IPS-18c (cell line): Measurements from ENCODE around the gene DLL3.
"Not testable (repeated sequence)": the region's sequence is repeated elsewhere in the genome, so short reads cannot be mapped to it uniquely, and the experiment has no call there.

ENCODE experiments used
- H3K4me3 ChIP-seq: 2 replicates; pipeline ENCODE4 v1.7.0; 2013; ENCODE audit warnings: low read depth, mild to moderate bottlenecking, low read length, moderate library complexity; ENCODE audit not compliant: insufficient read depth
- H3K9me3 ChIP-seq: one replicate; pipeline ENCODE4 v1.6.1; 2013; ENCODE audit warnings: mild to moderate bottlenecking, low read length, moderate library complexity; ENCODE audit not compliant: control insufficient read depth, insufficient read depth

DLL3 gene, protein sequence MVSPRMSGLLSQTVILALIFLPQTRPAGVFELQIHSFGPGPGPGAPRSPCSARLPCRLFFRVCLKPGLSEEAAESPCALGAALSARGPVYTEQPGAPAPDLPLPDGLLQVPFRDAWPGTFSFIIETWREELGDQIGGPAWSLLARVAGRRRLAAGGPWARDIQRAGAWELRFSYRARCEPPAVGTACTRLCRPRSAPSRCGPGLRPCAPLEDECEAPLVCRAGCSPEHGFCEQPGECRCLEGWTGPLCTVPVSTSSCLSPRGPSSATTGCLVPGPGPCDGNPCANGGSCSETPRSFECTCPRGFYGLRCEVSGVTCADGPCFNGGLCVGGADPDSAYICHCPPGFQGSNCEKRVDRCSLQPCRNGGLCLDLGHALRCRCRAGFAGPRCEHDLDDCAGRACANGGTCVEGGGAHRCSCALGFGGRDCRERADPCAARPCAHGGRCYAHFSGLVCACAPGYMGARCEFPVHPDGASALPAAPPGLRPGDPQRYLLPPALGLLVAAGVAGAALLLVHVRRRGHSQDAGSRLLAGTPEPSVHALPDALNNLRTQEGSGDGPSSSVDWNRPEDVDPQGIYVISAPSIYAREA

DNA sequence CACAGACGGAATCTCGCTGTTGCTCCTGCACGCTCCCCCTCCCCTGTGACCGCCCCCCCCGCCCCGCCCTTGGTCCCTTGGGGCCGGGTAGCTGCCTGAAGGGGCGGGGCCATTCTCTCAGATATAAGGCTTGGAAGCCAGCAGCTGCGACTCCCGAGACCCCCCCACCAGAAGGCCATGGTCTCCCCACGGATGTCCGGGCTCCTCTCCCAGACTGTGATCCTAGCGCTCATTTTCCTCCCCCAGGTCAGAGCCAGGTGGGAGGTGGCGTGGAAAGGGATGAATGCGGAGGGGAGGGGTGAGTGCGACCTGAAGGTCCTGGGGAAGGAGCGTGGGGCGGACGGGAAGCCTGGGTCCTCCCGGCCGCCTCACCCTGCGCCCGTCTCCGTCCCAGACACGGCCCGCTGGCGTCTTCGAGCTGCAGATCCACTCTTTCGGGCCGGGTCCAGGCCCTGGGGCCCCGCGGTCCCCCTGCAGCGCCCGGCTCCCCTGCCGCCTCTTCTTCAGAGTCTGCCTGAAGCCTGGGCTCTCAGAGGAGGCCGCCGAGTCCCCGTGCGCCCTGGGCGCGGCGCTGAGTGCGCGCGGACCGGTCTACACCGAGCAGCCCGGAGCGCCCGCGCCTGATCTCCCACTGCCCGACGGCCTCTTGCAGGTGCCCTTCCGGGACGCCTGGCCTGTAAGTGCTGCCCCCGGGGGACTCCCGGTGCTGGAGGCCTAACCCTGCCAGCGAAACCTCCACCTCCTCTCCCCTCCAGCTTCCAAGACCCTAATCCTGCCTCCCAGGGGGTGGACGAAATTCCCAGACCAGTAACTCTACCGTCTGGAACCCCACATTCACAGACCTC lies at the start of gene DLL3:
DLL3 (plus strand) TSS at position 150 of the 845 bp plus-strand sequence; CDS start at position 178, 28 bp downstream.
- Histone ChIP-seq H3K9me3 (no peaks in the 10 kb centered on the region), H3K4me3 (peak within 1 kb of the TSS; percentile 57)

DNA sequence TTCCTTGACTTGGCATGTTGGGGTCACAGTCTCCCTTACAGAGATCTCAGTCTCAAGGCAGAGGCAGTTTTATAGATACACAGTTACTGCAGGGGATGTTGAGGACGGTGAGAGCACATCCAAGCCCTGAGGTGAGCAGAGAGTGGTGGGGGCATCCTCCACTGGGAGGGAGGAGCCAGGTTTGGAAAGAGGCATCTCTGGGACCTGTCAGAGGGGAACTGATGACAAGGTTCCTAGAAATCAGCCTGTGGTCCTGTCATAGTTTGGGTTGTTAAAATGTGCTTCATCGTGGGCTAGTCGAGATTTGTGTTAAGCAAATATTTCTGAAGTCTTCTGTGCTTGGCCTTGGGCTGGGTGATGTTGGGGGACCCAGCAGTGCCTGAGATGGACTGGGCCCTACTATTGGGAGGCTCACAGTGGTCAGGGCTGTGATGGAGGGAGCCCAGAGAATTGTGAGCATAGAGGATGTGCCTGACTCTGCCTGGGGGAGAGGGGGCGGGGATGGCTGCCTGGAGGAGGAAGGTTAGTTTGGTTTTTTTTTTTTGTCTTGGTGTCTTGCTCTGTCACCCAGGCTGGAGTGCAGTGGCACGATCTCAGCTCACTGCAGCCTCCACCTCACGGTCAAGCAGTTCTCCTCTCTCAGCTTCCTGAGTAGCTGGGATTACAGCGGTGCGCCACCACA lies 49.5 kb upstream of the DLL3 start:
- Histone ChIP-seq H3K9me3 (no peaks in the 10 kb centered on the region), H3K4me3 (no peak overlapping the region)

DNA sequence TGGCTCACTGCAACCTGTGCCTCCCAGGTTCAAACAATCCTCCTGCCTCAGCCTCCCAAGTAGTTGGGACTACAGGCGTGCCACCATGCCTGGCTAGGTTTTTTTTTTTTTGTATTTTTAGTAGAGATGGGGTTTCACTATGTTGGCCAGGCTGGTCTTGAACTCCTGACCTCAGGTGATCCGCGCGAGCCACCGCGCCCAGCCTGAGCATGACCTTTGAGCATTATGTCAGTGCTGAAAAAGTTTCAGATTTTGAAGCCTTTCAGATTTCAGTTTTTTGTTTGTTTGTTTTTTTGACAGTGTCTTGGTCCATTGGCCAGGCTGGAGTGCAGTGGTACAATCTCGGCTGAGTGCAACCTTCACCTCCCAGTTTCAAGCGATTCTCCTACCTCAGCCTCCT lies 47.5 kb upstream of the DLL3 start:
- H3K9me3 ChIP-seq, H3K4me3 ChIP-seq: not testable (repeated sequence)

DNA sequence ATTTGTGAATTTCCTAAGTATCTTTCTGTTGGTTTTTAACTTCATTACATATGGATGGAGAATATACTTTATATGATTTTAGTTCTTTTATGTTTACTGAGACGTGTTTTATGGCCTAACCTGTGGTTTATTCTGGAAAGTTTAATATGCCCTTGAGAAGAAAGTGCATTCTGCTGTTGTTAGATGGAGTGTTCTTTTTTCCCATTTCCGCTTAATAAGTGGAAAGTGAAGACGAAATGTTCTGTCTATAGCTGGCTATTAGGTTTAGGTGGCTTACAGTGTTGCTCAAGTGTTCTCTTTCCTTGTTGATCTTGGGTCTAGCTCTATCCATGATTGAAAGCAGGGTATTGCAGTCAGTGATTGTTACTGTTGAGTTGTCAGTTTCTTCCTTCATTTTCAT lies 35.3 kb upstream of the DLL3 start:
- Histone ChIP-seq H3K9me3 (no peaks in the 10 kb centered on the region), H3K4me3 (no peak overlapping the region)

DNA sequence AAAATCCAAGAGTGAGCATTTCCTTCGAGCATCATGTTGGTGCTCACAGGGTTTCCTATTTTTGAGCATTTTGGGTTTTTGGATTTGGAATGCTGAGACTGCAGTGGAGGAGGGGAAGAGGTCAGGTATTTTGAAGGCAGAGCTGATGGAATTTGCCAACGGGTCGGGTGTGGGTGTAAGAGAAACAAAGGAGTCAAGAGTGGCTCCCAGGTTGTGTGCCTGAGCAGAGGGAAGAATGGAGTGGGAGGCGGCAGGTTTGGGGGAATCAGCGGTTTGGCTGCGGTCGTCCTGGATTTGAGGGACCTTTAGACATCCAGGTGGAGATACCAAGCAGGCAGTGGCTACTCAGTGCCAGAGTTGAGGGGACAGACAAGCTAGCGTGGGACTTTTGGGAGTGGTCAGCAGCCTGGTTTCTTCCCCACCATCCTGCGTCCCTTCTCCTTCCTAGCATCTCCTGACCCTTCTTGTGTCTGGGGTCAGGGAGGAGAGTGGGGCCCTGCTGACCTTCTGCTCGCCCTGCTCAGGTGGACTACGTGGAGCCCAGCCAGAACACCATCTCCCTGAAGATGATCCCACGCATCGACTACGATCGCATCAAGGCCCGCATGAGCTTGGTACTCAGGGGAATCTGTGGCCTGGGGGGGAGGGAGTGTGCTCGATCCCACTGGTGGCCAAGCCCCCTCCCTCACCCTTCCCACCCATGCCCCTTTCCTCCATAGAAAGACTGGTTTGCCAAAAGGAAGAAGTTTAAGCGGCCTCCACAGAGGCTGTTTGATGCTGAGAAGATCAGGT lies 32.6 kb upstream of the DLL3 start:
- Histone ChIP-seq H3K4me3 (no peak overlapping the region), H3K9me3 (no peaks in the 10 kb centered on the region)

DNA sequence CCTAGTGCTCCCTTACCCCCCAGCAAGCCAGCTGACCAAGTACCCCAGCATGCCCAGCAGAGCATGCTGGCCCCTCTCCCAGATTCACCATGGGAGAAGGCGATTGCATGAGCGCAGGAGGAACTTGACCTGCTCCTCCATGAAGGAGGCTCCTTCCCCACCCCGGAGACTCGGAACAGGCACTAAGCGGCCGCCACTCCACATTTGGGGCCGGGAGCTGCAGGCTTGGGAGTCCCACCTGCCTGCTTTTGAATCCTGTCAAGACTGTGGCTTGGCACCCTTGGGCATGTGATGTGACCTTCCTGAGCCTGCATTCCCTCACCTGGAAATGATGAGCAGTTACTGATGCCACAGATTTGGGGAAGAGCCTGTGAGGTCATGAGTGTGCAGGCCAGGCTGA lies 30.8 kb upstream of the DLL3 start:
- H3K9me3 ChIP-seq: no peaks in the 10 kb centered on the region

DNA sequence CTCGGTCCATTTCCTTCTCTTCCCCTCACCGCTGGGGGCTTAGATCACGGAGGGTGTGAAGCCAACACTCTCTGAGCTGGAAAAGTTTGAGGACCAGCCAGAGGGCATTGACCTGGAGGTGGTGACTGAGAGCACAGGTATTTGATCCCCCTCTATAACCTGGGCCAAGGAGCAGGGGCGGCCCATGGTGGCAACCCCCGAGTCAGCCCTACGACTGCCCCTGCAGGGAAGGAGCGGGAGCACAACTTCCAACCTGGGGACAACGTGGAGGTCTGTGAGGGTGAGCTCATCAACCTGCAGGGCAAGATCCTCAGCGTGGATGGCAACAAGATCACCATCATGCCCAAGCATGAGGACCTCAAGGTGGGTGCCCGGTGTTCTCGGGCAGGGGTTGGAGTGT lies 29.7 kb upstream of the DLL3 start:
- Histone ChIP-seq H3K4me3 (no peak overlapping the region), H3K9me3 (no peaks in the 10 kb centered on the region)

More for the DNA sequence above, 30.8 kb upstream of the DLL3 start:
- no peak overlapping the region for H3K4me3 ChIP-seq

DNA sequence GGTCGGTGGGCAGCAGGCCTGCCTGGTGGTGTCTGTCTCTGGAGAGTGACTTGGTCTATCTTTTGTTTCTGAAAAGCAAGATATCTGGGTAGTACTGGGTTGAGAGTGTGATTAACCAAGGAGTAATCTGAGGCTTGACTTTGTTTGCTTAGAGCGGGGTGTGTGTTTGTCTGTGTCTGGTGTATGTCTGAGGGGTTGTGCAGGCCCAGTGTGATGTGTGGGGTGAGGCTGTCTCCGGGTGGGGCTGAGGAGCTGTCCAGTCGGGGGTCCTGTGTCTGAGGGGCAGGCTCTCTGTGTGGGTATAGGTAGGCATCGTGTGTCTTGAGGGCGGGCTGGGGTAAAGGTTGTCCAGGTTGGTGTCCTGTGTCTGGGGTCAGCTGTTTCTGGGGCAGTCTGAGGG lies 29.2 kb upstream of the DLL3 start:
- H3K4me3 ChIP-seq: no peak overlapping the region
- no peaks in the 10 kb centered on the region for H3K9me3 ChIP-seq

DNA sequence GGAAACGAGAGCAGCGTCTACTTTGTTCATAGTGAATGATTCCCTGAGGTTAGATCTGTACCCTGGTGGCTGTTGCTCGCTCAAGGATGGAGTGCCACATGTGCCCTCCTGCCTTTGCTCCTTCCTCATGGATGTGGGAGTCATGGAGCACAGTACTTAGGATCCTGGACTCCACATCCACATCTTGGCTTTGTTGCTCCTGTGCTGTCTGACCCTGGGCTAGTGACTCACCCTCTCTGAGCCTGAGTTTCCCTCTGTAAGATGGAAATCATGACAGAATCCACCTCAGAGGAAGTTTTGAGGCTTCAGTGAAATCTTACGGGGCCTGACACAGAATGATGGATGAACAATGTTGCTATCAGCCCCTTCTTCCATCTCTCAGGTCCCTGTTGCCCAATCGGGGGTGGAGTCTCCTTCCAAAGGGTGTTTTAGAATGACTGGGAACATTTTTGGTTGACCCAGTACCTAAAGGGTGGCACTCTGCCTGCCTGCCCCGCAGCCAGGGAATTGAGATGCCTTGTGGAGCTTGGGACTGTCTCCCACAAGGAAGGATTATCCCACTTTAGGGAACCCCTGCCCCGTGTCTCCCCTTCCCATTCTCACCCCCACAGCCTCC lies 27.9 kb upstream of the DLL3 start:
- H3K9me3 ChIP-seq: no peaks in the 10 kb centered on the region
- H3K4me3 ChIP-seq: no peak overlapping the region

DNA sequence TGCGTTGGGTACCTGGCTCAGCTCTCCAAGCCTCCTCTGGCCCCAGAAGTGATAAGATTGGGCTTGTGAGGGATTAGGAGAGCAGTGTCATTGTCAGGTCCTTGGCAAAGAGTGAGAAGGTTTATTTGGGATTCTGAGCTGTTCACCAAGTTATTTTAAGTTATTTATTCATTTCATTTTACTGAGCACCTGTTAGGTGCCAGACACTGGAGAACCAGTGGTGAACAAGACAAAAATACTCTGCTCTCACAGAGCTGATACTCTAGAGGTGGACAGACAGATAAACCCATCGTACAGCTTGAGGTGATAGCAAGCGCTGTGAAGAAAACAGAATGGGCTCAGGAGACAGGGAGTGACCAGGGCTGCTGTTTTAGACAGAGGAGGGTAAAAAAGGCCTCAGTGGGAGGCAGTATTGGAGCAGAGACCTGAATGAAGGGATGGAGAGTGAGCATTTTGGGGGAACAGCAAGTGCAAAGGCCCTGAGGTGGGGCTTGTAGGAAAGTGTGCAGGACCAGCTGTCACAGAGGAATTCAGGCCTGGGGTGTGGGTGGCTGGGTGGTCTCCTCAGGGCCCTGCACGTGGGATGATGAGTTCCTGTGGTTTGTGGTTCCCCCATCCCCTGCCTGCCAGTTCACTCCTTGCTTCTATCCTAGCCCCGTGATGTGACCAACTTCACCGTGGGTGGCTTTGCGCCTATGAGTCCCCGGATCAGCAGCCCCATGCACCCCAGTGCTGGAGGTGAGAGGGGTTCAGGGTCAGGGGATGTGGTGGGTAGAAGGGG lies 26.8 kb upstream of the DLL3 start:
- Histone ChIP-seq H3K4me3 (no peak overlapping the region), H3K9me3 (no peaks in the 10 kb centered on the region)

DNA sequence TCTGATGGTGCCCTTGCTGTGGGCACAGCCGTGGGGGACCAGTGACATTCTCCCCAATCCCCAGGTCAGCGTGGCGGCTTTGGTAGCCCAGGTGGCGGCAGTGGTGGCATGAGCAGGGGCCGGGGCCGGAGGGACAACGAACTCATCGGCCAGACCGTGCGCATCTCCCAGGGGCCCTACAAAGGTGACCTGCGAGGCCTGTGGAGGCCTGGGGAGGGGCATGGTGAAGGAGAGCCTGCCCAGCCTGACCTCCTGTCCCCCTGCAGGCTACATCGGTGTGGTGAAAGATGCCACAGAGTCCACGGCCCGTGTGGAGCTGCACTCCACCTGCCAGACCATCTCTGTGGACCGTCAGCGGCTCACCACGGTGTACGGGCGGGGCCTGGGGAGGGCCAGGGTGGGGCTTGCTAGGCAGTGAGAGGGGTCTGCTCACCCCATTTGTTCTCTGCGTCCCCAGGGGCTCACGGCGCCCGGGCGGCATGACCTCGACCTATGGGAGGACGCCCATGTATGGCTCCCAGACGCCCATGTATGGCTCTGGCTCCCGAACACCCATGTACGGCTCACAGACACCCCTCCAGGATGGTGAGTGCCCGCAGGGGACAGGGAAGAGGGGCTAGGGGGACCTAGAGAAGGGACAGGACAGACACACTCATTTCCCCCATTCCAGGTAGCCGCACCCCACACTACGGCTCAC lies 25.9 kb upstream of the DLL3 start:
- H3K9me3 ChIP-seq: no peaks in the 10 kb centered on the region
- H3K4me3 ChIP-seq: no peak overlapping the region

DNA sequence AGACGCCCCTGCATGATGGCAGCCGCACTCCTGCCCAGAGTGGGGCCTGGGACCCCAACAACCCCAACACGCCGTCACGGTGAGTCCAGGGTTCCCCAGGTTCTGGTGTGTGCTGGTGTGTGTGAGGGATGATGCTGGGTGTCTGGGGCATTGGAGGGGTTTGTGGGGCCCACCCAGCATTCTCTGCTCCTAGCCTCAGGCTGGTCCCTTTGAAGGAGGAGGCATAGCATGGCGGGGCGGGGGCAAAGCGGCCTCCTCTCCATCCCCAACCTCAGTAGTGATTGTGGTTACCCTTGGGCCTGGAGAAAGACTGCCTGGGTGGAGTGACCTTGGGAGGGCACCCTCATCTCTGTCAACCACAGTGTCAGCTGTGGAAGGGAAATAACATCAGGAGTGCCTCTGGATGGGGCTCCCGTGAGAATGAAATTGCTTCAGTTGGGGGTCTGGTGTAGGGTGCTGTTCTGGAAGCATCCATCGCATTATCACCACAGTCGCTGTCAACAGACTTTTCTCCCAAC lies 25.2 kb upstream of the DLL3 start:
- no peaks in the 10 kb centered on the region for H3K9me3 ChIP-seq
- no peak overlapping the region for H3K4me3 ChIP-seq

DNA sequence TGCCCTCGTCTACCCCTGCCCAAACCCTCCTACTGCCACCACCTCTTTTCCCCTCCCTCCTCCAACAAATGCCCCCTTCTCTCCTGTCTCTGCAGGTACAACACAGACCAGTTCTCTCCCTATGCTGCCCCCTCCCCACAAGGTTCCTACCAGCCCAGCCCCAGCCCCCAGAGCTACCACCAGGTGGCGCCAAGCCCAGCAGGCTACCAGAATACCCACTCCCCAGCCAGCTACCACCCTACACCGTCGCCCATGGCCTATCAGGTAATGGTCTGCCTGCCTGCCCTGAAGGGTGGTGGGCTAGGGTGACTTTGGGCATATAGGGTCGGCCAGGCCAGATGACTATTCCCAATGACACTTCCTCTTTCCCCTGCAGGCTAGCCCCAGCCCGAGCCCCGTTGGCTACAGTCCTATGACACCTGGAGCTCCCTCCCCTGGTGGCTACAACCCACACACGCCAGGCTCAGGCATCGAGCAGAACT lies 24.6 kb upstream of the DLL3 start:
- Histone ChIP-seq H3K4me3 (no peak overlapping the region), H3K9me3 (no peaks in the 10 kb centered on the region)

DNA sequence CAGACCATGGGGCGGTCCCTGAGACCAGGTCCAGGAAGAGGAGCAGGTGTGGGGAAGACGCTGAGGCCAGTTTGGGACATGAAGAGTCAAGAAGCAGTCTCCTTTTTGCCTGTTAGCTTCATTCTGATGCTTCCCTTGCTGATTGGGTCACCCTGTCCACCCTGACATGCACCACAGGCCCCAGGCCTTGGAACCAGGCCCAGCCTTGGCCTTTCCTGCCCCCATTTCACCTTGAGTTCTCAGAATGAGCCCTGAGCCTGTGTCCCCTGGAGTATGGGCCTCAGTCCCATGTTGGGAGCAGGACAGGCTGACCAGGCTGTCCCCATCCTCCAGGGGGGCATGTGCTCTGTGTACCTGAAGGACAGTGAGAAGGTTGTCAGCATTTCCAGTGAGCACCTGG lies 23.0 kb upstream of the DLL3 start:
- Histone ChIP-seq H3K9me3 (no peaks in the 10 kb centered on the region), H3K4me3 (no peak overlapping the region)

DNA sequence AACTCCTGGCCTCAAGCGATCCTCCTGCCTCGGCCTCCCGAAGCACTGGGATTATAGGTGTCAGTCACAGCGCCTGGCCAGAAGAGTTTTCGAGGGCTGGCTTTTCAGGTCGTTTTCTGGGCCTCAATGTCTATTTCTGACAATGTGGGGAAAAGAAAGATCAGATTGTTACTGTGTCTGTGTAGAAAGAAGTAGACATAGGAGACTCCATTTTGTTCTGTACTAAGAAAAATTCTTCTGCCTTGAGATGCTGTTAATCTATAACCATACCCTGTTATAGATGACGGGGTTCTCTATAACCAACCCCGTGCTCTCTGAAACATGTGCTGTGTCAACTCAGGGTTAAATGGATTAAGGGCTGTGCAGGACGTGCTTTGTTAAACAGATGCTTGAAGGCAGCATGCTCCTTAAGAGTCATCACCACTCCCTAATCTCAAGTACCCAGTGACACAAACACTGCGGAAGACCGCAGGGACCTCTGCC lies 19.4 kb upstream of the DLL3 start:
- not testable (repeated sequence) for H3K9me3 ChIP-seq, H3K4me3 ChIP-seq
